Mesenchymal stem cell (in vitro differentiated cells and primary cell): ENCODE results near the gene MCL1.

ENCODE experiments used
- DNase-seq: peaks from one replicate; pipeline ENCODE4 v3.0.0-alpha.2; 2013
- H2AFZ ChIP-seq: one replicate; pipeline ENCODE4 v1.6.1; 2013; ENCODE audit warnings: low read depth, mild to moderate bottlenecking, control low read depth, inconsistent platforms, low read length, moderate library complexity
- H2AK5ac ChIP-seq: 2 replicates; pipeline ENCODE4 v1.6.1; 2013; ENCODE audit warnings: low read length, moderate library complexity, mild to moderate bottlenecking, inconsistent platforms; ENCODE audit not compliant: severe bottlenecking
- H2BK120ac ChIP-seq: one replicate; pipeline ENCODE4 v1.6.1; 2013; ENCODE audit warnings: low read depth, mild to moderate bottlenecking, inconsistent platforms, low read length, moderate library complexity
- H2BK12ac ChIP-seq, 2 experiments: one replicate each; pipeline ENCODE4 v1.6.1; 2013; ENCODE audit warnings: inconsistent platforms in 2 of 2, low read length in 2 of 2, mild to moderate bottlenecking in 2 of 2, moderate library complexity in 2 of 2, control low read depth in 1 of 2
- H2BK15ac ChIP-seq: one replicate; pipeline ENCODE4 v1.6.1; 2013; ENCODE audit warnings: mild to moderate bottlenecking, low read depth, inconsistent platforms; ENCODE audit not compliant: poor library complexity, severe bottlenecking
- H2BK5ac ChIP-seq: 2 replicates; pipeline ENCODE4 v1.6.1; 2013; ENCODE audit warnings: low read depth, mild to moderate bottlenecking, low read length, control low read depth, inconsistent platforms; ENCODE audit not compliant: poor library complexity, severe bottlenecking
- H3K14ac ChIP-seq, 2 experiments: one replicate each; pipeline ENCODE4 v1.6.1; 2013; ENCODE audit warnings: inconsistent platforms in 2 of 2, low read length in 2 of 2, control low read depth in 1 of 2, mild to moderate bottlenecking in 1 of 2, moderate library complexity in 1 of 2
- H3K18ac ChIP-seq, 2 experiments: one replicate each; pipeline ENCODE4 v1.6.1; 2013; ENCODE audit warnings: inconsistent platforms in 2 of 2, low read length in 2 of 2, control low read depth in 1 of 2, low read depth in 1 of 2, mild to moderate bottlenecking in 1 of 2
- H3K23ac ChIP-seq, 2 experiments: one replicate each; pipeline ENCODE4 v1.6.1; 2013; ENCODE audit warnings: inconsistent platforms in 2 of 2, low read length in 2 of 2, mild to moderate bottlenecking in 2 of 2, moderate library complexity in 2 of 2, control low read depth in 1 of 2
- H3K27ac ChIP-seq: 2 replicates; pipeline ENCODE4 v1.5.1; 2013; ENCODE audit warnings: mild to moderate bottlenecking, moderate library complexity, low read length, control low read depth, inconsistent platforms; ENCODE audit not compliant: poor library complexity, severe bottlenecking
- H3K27me3 ChIP-seq, 2 experiments: 2 replicates each; pipeline versions ENCODE4 v1.6.1 to v1.7.0; 2013; ENCODE audit warnings: low read length in 2 of 2, mild to moderate bottlenecking in 2 of 2, moderate library complexity in 2 of 2, control low read depth in 1 of 2, inconsistent platforms in 1 of 2; ENCODE audit not compliant: control insufficient read depth in 1 of 2, insufficient read depth in 1 of 2
- H3K36me3 ChIP-seq, 2 experiments: 2 replicates each; pipeline versions ENCODE4 v1.6.1 to v1.7.0; 2013; ENCODE audit warnings: low read length in 2 of 2, control low read depth in 1 of 2, inconsistent platforms in 1 of 2, low read depth in 1 of 2, mild to moderate bottlenecking in 1 of 2; ENCODE audit not compliant: insufficient read depth in 2 of 2, control insufficient read depth in 1 of 2
- H3K4ac ChIP-seq, 2 experiments: one replicate each; pipeline ENCODE4 v1.6.1; 2013; ENCODE audit warnings: inconsistent platforms in 2 of 2, low read length in 2 of 2, mild to moderate bottlenecking in 2 of 2, moderate library complexity in 2 of 2, control low read depth in 1 of 2, low read depth in 1 of 2
- H3K4me1 ChIP-seq: 2 replicates; pipeline ENCODE4 v1.6.1; 2013; ENCODE audit warnings: low read depth, low read length, control low read depth; ENCODE audit not compliant: control insufficient read depth, insufficient read depth
- H3K4me2 ChIP-seq: 2 replicates; pipeline ENCODE4 v1.6.1; 2013; ENCODE audit warnings: low read length, mild to moderate bottlenecking, inconsistent platforms; ENCODE audit not compliant: poor library complexity, severe bottlenecking
- H3K4me3 ChIP-seq, 2 experiments: 2 replicates each; pipeline versions ENCODE4 v1.5.1 to v1.7.0; 2013; ENCODE audit warnings: low read length in 2 of 2, mild to moderate bottlenecking in 2 of 2, control low read depth in 1 of 2, low read depth in 1 of 2; ENCODE audit not compliant: insufficient read depth in 1 of 2
- H3K79me1 ChIP-seq: replicated peaks from 2 replicates; pipeline ENCODE4 v1.6.1; 2013; ENCODE audit warnings: mild to moderate bottlenecking, control low read depth, low read length, inconsistent platforms; ENCODE audit not compliant: poor library complexity, severe bottlenecking
- H3K9ac ChIP-seq: 2 replicates; pipeline ENCODE4 v1.7.0; 2013; ENCODE audit warnings: mild to moderate bottlenecking, low read length, moderate library complexity
- H3K9me3 ChIP-seq: 2 replicates; pipeline ENCODE4 v1.7.0; 2013; ENCODE audit warnings: mild to moderate bottlenecking, low read length; ENCODE audit not compliant: control insufficient read depth
- H4K8ac ChIP-seq: one replicate; pipeline ENCODE4 v1.6.1; 2013; ENCODE audit warnings: inconsistent platforms, mild to moderate bottlenecking, low read length, moderate library complexity
- H4K91ac ChIP-seq: one replicate; pipeline ENCODE4 v1.6.1; 2013; ENCODE audit warnings: mild to moderate bottlenecking, low read length, inconsistent platforms
- WGBS: methylation state at CpG from one replicate; pipeline ENCODE4 v1.1.7; 2013; ENCODE audit warnings: mixed read lengths; 5-methylcytosine and 5-hydroxymethylcytosine counted together

MCL1 gene

GRCh38 chr1:150561254-150561973 is 18.0 kb downstream of the MCL1 start:
- peak overlapping the region; percentile 100 for H2BK5ac ChIP-seq
- H2BK120ac ChIP-seq, result peak overlapping the region; percentile 100
- peaks cover 63% of the 10 kb centered on the region for H3K4me1 ChIP-seq
- peaks cover 30% of the 10 kb centered on the region for H3K79me1 ChIP-seq
- H3K4ac ChIP-seq, result peak overlapping the region; percentile 100
- peak overlapping the region; percentile 8 to 81 for H3K23ac ChIP-seq
- H2BK15ac ChIP-seq, result peak overlapping the region; percentile 98
- peak overlapping the region; percentile 99 for H4K91ac ChIP-seq
- H3K36me3 ChIP-seq, result peaks cover 21 to 31% of the 10 kb centered on the region in 2 experiments
- peak overlapping the region; percentile 89 to 92 for H3K14ac ChIP-seq
- peak overlapping the region; percentile 100 for H3K27ac ChIP-seq
- H4K8ac ChIP-seq, result peak overlapping the region; percentile 99
- peak overlapping the region; percentile 67 to 69 for H2BK12ac ChIP-seq
- no peak overlapping the region for H2AFZ ChIP-seq
- H3K4me3 ChIP-seq, result peak overlapping the region; percentile 42 to 77
- DNase-seq, result peak; percentile 99
- H2AK5ac ChIP-seq, result peak overlapping the region; percentile 100
- H3K18ac ChIP-seq, result peak overlapping the region; percentile 99 to 100
- H3K27me3 ChIP-seq, result no peaks in the 10 kb centered on the region
- peak overlapping the region; percentile 98 for H3K9ac ChIP-seq
- under 1% methylated on average over 32 of the region's 32 CpGs for WGBS
- H3K4me2 ChIP-seq, result peak overlapping the region; percentile 92
- no peaks in the 10 kb centered on the region for H3K9me3 ChIP-seq

GRCh38 chr1:150560576-150561253 is 18.7 kb downstream of the MCL1 start:
- H3K9me3 ChIP-seq, result no peaks in the 10 kb centered on the region
- H3K27ac ChIP-seq, result peak overlapping the region; percentile 100
- H3K27me3 ChIP-seq, result no peaks in the 10 kb centered on the region
- peak overlapping the region; percentile 73 for H2BK15ac ChIP-seq
- H3K9ac ChIP-seq, result peak overlapping the region; percentile 98
- peak overlapping the region in 1 of 2 experiments; percentile 3 for H3K14ac ChIP-seq
- no peak overlapping the region for H4K91ac ChIP-seq
- peaks cover 60% of the 10 kb centered on the region for H3K4me1 ChIP-seq
- peak overlapping the region; percentile 42 to 77 for H3K4me3 ChIP-seq
- 9% methylated on average over 11 of the region's 17 CpGs for WGBS
- H3K36me3 ChIP-seq, result peaks cover 28 to 38% of the 10 kb centered on the region in 2 experiments
- H3K4me2 ChIP-seq, result peak overlapping the region; percentile 39
- peaks cover 33% of the 10 kb centered on the region for H3K79me1 ChIP-seq
- H2BK12ac ChIP-seq, result peak overlapping the region in 1 of 2 experiments; percentile 81
- peak overlapping the region; percentile 50 for H2BK120ac ChIP-seq
- no peak overlapping the region for H2AFZ ChIP-seq
- H4K8ac ChIP-seq, result no peak overlapping the region
- H3K23ac ChIP-seq, result no peak overlapping the region
- peak overlapping the region; percentile 46 to 82 for H3K18ac ChIP-seq
- peak overlapping the region in 1 of 2 experiments; percentile 60 for H3K4ac ChIP-seq
- DNase-seq, result no peak
- H2BK5ac ChIP-seq, result peak overlapping the region; percentile 20
- no peak overlapping the region for H2AK5ac ChIP-seq

- Histone ChIP-seq H4K91ac (no peak overlapping the region), H2BK5ac (no peak overlapping the region), H3K9me3 (no peaks in the 10 kb centered on the region), H2BK12ac (peak overlapping the region in 1 of 2 experiments; percentile 55), H3K4ac (no peak overlapping the region), H3K79me1 (peaks cover 36% of the 10 kb centered on the region), H2AK5ac (peak overlapping the region; percentile 30), H3K36me3 (peaks cover 34 to 45% of the 10 kb centered on the region in 2 experiments), H3K27me3 (no peaks in the 10 kb centered on the region), H2BK15ac (no peak overlapping the region), H3K18ac (peak overlapping the region in 1 of 2 experiments; percentile 40), H3K27ac (no peak overlapping the region), H2AFZ (no peak overlapping the region), H2BK120ac (no peak overlapping the region), H3K4me3 (peak overlapping the region in 1 of 2 experiments; percentile 56), H3K23ac (no peak overlapping the region), H3K4me2 (no peak overlapping the region), H3K14ac (no peak overlapping the region), H4K8ac (no peak overlapping the region), H3K9ac (peak overlapping the region; percentile 98), H3K4me1 (peaks cover 59% of the 10 kb centered on the region)
- DNase-seq, result peak; percentile 76
- WGBS, result 53% methylated on average over 9 of the region's 9 CpGs
Measured at GRCh38 chr1:150560011-150560438, 19.4 kb downstream of the MCL1 start.

- no peaks in the 10 kb centered on the region for H3K9me3 ChIP-seq
- H3K4me1 ChIP-seq, result peaks cover 58% of the 10 kb centered on the region
- no peak overlapping the region for H3K23ac ChIP-seq
- H2AK5ac ChIP-seq, result peak overlapping the region; percentile 30
- no peak overlapping the region for H3K14ac ChIP-seq
- H3K4ac ChIP-seq, result peak overlapping the region in 1 of 2 experiments; percentile 41
- DNase-seq, result no peak
- no peak overlapping the region for H2BK120ac ChIP-seq
- no peak overlapping the region for H3K27ac ChIP-seq
- peaks cover 36 to 46% of the 10 kb centered on the region in 2 experiments for H3K36me3 ChIP-seq
- no peak overlapping the region for H4K8ac ChIP-seq
- no peaks in the 10 kb centered on the region for H3K27me3 ChIP-seq
- 84% methylated on average over 8 of the region's 10 CpGs for whole genome bisulfite sequencing
- H4K91ac ChIP-seq, result no peak overlapping the region
- H2BK12ac ChIP-seq, result peak overlapping the region in 1 of 2 experiments; percentile 55
- H3K18ac ChIP-seq, result peak overlapping the region; percentile 23 to 34
- peak overlapping the region; percentile 61 for H3K9ac ChIP-seq
- H3K4me3 ChIP-seq, result no peak overlapping the region
- peaks cover 36% of the 10 kb centered on the region for H3K79me1 ChIP-seq
- H2AFZ ChIP-seq, result no peak overlapping the region
- H3K4me2 ChIP-seq, result no peak overlapping the region
- no peak overlapping the region for H2BK15ac ChIP-seq
- no peak overlapping the region for H2BK5ac ChIP-seq
Measured at GRCh38 chr1:150559656-150560010, 19.8 kb downstream of the MCL1 start.
